Stimulated activated memory B cell treated with anti-CD40 and anti-IgM and Interleukin-4, amounts not matched to agents 10 μg/mL and 1 μg/mL and 100 μg/mL, for 72 hours (primary cell): Measurements from ENCODE around the gene AHDC1.
A peak's percentile ranks its signal among the peaks of the same experiment; 100 is the strongest.
"Not testable (repeated sequence)": the region's sequence is repeated elsewhere in the genome, so short reads cannot be mapped to it uniquely, and the experiment has no call there.

Experiments used
- ATAC-seq: fragments of 150-1000 bp; cut with Tn5 transposase; 2 replicates; pipeline ENCODE4 v1.10.0; 2021
- H3K27ac Mint-ChIP-seq: one replicate; pipeline ENCODE4 v1.8.0; 2022; ENCODE audit warnings: mild to moderate bottlenecking, mixed read lengths
- H3K27me3 Mint-ChIP-seq: one replicate; pipeline ENCODE4 v1.8.0; 2022; ENCODE audit warnings: mixed read lengths
- H3K36me3 Mint-ChIP-seq: one replicate; pipeline ENCODE4 v1.8.0; 2022; ENCODE audit warnings: mixed read lengths
- H3K4me1 Mint-ChIP-seq: one replicate; pipeline ENCODE4 v1.8.0; 2022; ENCODE audit warnings: mixed read lengths
- H3K4me3 Mint-ChIP-seq: one replicate; pipeline ENCODE4 v1.8.0; 2022; ENCODE audit warnings: mild to moderate bottlenecking, moderate library complexity, mixed read lengths
- H3K9me3 Mint-ChIP-seq: one replicate; pipeline ENCODE4 v1.8.0; 2022; ENCODE audit warnings: mixed read lengths

Gene AHDC1

GRCh38 chr1:27603681-27604578, at the start of gene AHDC1:
AHDC1 (minus strand) TSS chr1:27604144; CDS start chr1:27552115, 52,029 bp downstream.
- Mint-ChIP-seq H3K4me3 (peak within 1 kb of the TSS; percentile 84), H3K4me1 (peaks cover 48% of the 10 kb centered on the region), H3K27me3 (no peaks in the 10 kb centered on the region), H3K27ac (peak within 1 kb of the TSS; percentile 72), H3K9me3 (no peaks in the 10 kb centered on the region), H3K36me3 (no peaks in the 10 kb centered on the region)
- ATAC-seq = peak; percentile 86

DNA sequence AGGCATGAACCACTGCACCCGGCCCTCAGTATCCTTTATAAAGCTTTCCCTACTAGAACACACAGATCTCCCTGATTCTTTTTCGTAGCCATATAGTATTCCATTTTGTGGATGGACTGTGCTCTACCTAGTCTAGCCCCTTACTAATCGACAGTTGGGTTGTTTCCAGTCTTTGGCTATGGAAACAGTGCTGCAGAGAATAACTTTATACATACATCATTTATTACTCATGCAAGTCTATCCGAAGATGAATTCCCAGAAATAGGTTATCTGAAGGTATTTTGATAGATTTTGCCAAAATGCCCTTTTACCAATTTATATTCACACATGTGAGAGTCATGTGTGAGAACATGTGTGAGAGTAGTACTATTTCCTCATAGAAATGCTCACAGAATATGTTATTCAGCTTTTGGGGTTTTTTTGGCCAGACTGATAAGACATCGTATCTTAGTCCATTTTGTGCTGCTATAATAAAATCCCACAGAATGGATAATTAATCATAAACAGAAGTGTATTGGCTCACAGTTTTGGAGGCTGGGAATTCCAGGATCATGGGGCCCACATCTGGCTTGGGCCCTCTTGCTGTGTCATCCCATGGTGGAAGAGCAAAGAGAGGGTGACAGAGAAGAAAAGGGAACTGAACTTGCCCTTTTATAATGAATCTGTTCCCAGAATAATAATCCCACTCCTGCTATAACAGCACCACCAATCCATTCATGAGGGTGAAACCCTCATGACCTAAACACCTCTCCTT, 48.3 kb upstream of the AHDC1 start:
- no peaks in the 10 kb centered on the region for H3K36me3 Mint-ChIP-seq
- no peak overlapping the region for H3K4me3 Mint-ChIP-seq
- H3K27me3 Mint-ChIP-seq = no peaks in the 10 kb centered on the region
- peaks cover 41% of the 10 kb centered on the region for H3K4me1 Mint-ChIP-seq
- ATAC-seq = no peak
- H3K9me3 Mint-ChIP-seq = no peaks in the 10 kb centered on the region
- H3K27ac Mint-ChIP-seq = peak overlapping the region; percentile 60

DNA sequence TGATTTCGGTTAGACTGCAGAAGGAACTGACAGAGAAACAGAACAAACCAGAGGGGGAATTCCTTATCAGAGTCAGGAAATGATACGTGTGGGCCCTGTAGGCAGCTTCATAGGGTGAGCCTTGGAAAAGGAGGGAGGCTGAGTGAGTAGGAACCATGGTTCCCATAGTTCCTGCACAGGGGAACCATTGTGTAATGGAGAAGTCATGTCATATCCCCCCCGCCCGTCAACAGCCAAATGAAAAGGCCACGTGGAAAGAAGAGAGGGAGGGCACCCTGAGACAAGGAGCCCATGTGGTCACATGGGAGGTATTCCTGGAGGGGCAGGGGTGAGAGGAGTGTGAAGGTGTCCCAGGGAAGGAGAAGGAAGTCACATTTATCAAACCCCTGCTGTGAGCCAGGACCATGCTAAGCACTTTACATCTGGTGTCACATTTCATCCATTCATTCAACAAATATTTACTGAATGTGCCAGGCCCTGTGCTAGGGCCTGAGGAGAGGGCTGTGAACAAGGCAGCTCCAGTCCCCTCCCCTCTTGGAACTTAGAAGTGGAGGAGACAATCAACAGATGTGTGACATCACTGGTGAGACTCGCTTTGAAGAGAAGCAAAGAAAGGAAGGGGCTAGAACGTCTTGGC, 46.7 kb upstream of the AHDC1 start:
- Mint-ChIP-seq H3K36me3 (no peaks in the 10 kb centered on the region), H3K27ac (peak overlapping the region; percentile 30), H3K9me3 (no peaks in the 10 kb centered on the region), H3K4me3 (no peak overlapping the region), H3K27me3 (no peaks in the 10 kb centered on the region), H3K4me1 (peaks cover 30% of the 10 kb centered on the region)
- ATAC-seq = no peak

GRCh38 chr1:27650171-27650538, 46.2 kb upstream of the AHDC1 start:
- no peak overlapping the region for H3K4me3 Mint-ChIP-seq
- H3K9me3 Mint-ChIP-seq = no peaks in the 10 kb centered on the region
- no peaks in the 10 kb centered on the region for H3K27me3 Mint-ChIP-seq
- peak overlapping the region; percentile 30 for H3K27ac Mint-ChIP-seq
- ATAC-seq = no peak
- peaks cover 25% of the 10 kb centered on the region for H3K4me1 Mint-ChIP-seq
- no peaks in the 10 kb centered on the region for H3K36me3 Mint-ChIP-seq

DNA sequence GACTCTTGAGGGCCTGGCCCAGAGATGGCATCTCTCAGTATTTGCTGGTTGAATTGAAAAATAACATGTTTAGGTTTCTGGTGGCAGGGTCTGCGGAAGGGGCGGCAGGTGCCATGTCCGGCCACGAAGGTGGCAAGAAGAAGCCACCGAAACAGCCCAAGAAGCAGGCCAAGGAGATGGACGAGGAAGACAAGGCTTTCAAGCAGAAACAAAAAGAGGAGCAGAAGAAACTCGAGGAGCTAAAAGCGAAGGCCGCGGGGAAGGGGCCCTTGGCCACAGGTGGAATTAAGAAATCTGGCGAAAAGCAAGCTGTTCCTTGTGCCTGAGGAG, 45.3 kb upstream of the AHDC1 start:
- peak overlapping the region; percentile 30 for H3K27ac Mint-ChIP-seq
- peaks cover 21% of the 10 kb centered on the region for H3K4me1 Mint-ChIP-seq
- H3K36me3 Mint-ChIP-seq = no peaks in the 10 kb centered on the region
- H3K4me3 Mint-ChIP-seq = no peak overlapping the region
- ATAC-seq = no peak
- no peaks in the 10 kb centered on the region for H3K27me3 Mint-ChIP-seq
- no peaks in the 10 kb centered on the region for H3K9me3 Mint-ChIP-seq

- no peak for ATAC-seq
- Mint-ChIP-seq H3K27me3 (no peaks in the 10 kb centered on the region), H3K9me3 (no peaks in the 10 kb centered on the region), H3K4me3 (no peak overlapping the region), H3K4me1 (peaks cover 27% of the 10 kb centered on the region), H3K27ac (peak overlapping the region; percentile 30), H3K36me3 (no peaks in the 10 kb centered on the region)
Measured at GRCh38 chr1:27648602-27649305, 44.8 kb upstream of the AHDC1 start.

GRCh38 chr1:27647328-27647727, 43.4 kb upstream of the AHDC1 start:
- Mint-ChIP-seq H3K9me3 (no peaks in the 10 kb centered on the region), H3K36me3 (no peaks in the 10 kb centered on the region), H3K4me3 (no peak overlapping the region), H3K27me3 (no peaks in the 10 kb centered on the region), H3K4me1 (peaks cover 25% of the 10 kb centered on the region), H3K27ac (no peak overlapping the region)
- ATAC-seq = no peak

DNA sequence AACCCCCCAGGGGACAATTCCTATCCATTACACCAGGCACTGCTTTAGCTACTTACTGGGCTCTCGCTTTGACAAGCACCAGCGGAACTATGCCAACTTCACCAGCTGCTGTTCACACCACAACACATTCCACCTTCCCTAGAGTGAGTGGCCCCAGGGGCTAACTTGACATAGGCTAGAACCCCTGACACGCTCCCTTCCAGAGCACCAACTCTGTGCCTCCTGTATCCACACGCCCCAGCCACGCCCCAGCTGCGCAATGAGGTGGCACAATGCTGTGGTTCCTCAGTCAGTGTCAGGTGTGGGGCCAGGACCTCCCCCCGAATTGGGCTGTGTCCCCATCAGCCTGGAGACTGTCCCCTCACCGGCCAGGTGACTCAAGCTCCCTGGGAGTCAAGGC, 42.7 kb upstream of the AHDC1 start:
- H3K27ac Mint-ChIP-seq = peak overlapping the region; percentile 38
- ATAC-seq = no peak
- no peaks in the 10 kb centered on the region for H3K27me3 Mint-ChIP-seq
- no peaks in the 10 kb centered on the region for H3K9me3 Mint-ChIP-seq
- H3K4me1 Mint-ChIP-seq = peaks cover 25% of the 10 kb centered on the region
- no peak overlapping the region for H3K4me3 Mint-ChIP-seq
- no peaks in the 10 kb centered on the region for H3K36me3 Mint-ChIP-seq

DNA sequence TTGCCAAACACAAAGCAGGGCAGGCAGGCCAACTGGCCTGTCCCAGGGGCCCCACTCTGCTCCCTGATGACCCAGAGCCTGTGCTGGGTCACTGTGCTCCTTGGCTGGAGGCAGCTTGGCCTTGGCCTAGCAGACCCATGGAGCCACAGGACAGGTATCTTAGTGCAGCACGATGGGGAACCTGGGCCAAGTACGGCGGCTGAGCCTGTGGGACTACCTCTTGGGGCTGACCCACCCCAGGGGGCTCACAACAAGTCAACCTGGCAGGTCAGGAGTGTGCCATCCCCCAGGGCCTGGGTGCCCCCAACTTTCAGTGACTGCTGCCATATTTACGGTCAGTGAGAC, 41.1 kb upstream of the AHDC1 start:
- no peak for ATAC-seq
- Mint-ChIP-seq H3K27me3 (no peaks in the 10 kb centered on the region), H3K4me3 (no peak overlapping the region), H3K4me1 (peaks cover 14% of the 10 kb centered on the region), H3K27ac (no peak overlapping the region), H3K9me3 (no peaks in the 10 kb centered on the region), H3K36me3 (no peaks in the 10 kb centered on the region)

- Mint-ChIP-seq H3K9me3 (no peaks in the 10 kb centered on the region), H3K4me1 (peaks cover 12% of the 10 kb centered on the region), H3K27me3 (no peaks in the 10 kb centered on the region), H3K27ac (no peak overlapping the region), H3K36me3 (no peaks in the 10 kb centered on the region), H3K4me3 (no peak overlapping the region)
- ATAC-seq = no peak
Measured at GRCh38 chr1:27644369-27645070, 40.6 kb upstream of the AHDC1 start.

DNA sequence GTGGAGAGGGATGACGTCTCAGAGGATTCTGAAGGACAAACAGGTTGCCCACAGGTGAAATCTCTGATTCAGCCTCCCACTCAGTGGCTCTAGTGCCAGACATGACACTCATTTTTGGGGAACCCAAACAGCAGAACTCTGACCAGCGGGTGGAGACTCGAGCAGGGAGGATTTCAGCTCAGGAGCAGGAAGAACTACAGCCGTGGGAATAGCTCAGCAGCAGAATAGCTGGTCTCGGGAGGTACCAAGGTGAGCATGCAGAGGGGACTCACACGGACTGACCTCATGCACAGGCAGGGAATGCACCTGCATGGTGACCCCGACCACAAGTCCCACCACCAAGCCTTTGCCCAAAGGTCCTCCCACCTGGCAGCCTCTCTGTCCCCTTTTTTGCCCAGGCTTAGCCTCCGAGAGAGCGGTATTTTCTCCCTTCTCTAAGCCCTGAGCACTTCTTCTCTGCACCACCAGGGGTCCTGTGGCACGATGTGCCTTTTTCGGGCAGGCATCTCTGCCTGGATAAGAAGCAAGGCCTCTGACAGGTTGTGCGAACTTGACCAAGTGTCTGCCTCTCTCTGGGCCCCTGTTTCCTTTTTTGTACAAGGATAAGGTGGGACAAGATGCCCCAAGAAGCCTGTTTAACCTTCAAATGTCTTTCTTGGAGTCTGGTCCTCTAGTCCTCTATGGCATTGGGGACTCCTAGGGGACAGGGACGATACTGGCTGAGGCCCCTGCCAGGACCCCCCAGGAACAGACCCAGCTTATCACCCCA, 39.8 kb upstream of the AHDC1 start:
- Mint-ChIP-seq H3K4me3 (no peak overlapping the region), H3K27me3 (no peaks in the 10 kb centered on the region), H3K36me3 (no peaks in the 10 kb centered on the region), H3K27ac (no peak overlapping the region), H3K4me1 (peaks cover 12% of the 10 kb centered on the region), H3K9me3 (no peaks in the 10 kb centered on the region)
- peak; percentile 90 for ATAC-seq

DNA sequence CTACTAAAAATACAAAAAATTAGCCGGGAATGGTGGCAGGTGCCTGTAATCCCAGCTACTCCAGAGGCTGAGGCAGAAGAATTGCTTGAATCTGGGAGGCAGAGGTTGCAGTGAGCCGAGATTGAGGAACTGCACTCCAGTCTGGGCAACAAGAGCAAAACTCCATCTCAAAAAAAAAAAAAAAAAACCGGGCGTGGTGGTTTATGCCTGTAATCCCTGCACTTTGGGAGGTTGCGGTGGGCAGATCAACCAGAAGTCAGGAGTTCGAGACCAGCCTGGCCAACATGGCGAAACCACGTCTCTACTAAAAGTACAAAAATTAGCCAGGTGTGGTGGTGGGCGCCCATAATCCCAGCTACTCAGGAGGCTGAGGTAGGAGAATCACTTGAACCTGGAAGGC, 36.6 kb upstream of the AHDC1 start:
- Mint-ChIP-seq H3K27ac (peak overlapping the region; percentile 5), H3K4me1 (peaks cover 33% of the 10 kb centered on the region)
- not testable (repeated sequence) for ATAC-seq, H3K9me3 Mint-ChIP-seq, H3K36me3 Mint-ChIP-seq, H3K27me3 Mint-ChIP-seq, H3K4me3 Mint-ChIP-seq

DNA sequence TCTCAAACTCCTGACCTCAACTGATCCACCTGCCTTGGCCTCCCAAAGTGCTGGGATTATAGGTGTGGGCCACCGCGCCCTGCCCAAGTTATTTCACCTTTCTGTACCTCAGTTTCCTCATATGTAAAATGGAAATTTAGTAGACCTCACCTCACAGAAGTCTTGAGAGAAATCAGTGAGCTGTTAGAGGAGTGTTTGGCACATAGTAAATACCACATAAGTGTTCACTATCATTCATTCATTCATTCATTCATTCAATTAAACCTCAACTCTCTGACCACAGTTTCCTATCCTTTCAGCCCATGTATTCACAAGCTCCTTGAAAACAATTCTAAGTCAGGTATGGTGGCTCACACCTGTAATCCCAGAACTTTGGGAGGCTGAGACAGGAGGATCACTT, 34.9 kb upstream of the AHDC1 start:
- no peaks in the 10 kb centered on the region for H3K27me3 Mint-ChIP-seq
- H3K27ac Mint-ChIP-seq = peak overlapping the region; percentile 5
- peaks cover 39% of the 10 kb centered on the region for H3K4me1 Mint-ChIP-seq
- no peaks in the 10 kb centered on the region for H3K36me3 Mint-ChIP-seq
- no peak for ATAC-seq
- H3K9me3 Mint-ChIP-seq = no peaks in the 10 kb centered on the region
- no peak overlapping the region for H3K4me3 Mint-ChIP-seq

- Mint-ChIP-seq H3K27ac (peak overlapping the region; percentile 5), H3K4me3 (no peak overlapping the region), H3K27me3 (no peaks in the 10 kb centered on the region), H3K36me3 (no peaks in the 10 kb centered on the region), H3K9me3 (no peaks in the 10 kb centered on the region), H3K4me1 (peaks cover 39% of the 10 kb centered on the region)
- no peak for ATAC-seq
Measured at GRCh38 chr1:27638047-27638734, 34.2 kb upstream of the AHDC1 start.
